Breast epithelium (tissue), 4 donors: ENCODE measurements around the gene ERP29. TPM values are rescaled to one million over a fixed set of nuclear protein-coding genes. Genes with fewer than 3 reads are reported as not detected.
"Not testable (repeated sequence)": the region's sequence is repeated elsewhere in the genome, so short reads cannot be mapped to it uniquely, and the experiment has no call there.

Experiments
- DNase-seq, 2 donors: peaks; one replicate each; pipeline ENCODE4 v3.0.0-alpha.2; 2019; ENCODE audit warnings: low spot score in 2 of 2
- H3K27ac ChIP-seq, 2 donors: fragments of 200-600 bp; sonication (generic) in 1 of 2; one replicate each; pipeline ENCODE4 v1.5.1; 2016 to 2019; ENCODE audit warnings: mild to moderate bottlenecking in 1 of 2
- H3K27me3 ChIP-seq, 2 donors: fragments of 200-600 bp; sonication (generic) in 1 of 2; one replicate each; pipeline versions ENCODE4 v1.5.1 to v1.6.0; 2017 to 2019; ENCODE audit warnings: control low read depth in 1 of 2, mild to moderate bottlenecking in 1 of 2
- H3K36me3 ChIP-seq: fragments of 200-600 bp; one replicate; pipeline ENCODE4 v1.5.1; 2019
- H3K4me1 ChIP-seq, 2 donors: fragments of 200-600 bp; sonication (generic); one replicate each; pipeline ENCODE4 v1.5.1; 2016 to 2019; ENCODE audit warnings: control low read depth in 1 of 2
- H3K4me3 ChIP-seq, 3 donors: fragments of 200-600 bp; sonication (generic); 1 replicate in 2 of 3; 2 replicates in 1 of 3; pipeline ENCODE4 v1.5.1; 2016 to 2019; ENCODE audit warnings: mild to moderate bottlenecking in 3 of 3, moderate library complexity in 2 of 3
- H3K9me3 ChIP-seq, 2 donors: fragments of 200-600 bp; sonication (generic) in 1 of 2; one replicate each; pipeline ENCODE4 v1.5.1; 2016 to 2019; ENCODE audit warnings: control low read depth in 1 of 2
- CTCF ChIP-seq, 3 donors: fragments of 450-650 bp; IDR thresholded peaks; one replicate each; pipeline ENCODE4 v1.5.1; 2016 to 2017; ENCODE audit warnings: antibody characterized with exemption in 3 of 3, mild to moderate bottlenecking in 3 of 3, moderate library complexity in 3 of 3
- POLR2A ChIP-seq: fragments of 450-650 bp; IDR thresholded peaks from one replicate; pipeline ENCODE4 v1.6.1; 2016; ENCODE audit warnings: antibody characterized with exemption, mild to moderate bottlenecking, moderate library complexity
- POLR2AphosphoS5 ChIP-seq, 3 donors: sonication (generic); formaldehyde crosslinking; IDR thresholded peaks; one replicate each; pipeline ENCODE4 v1.6.1; 2017; ENCODE audit warnings: antibody characterized with exemption in 3 of 3
- intact Hi-C: fragments of 100-400 bp; cut with DNase I; formaldehyde crosslinking; loops from one replicate; pipeline ENCODE4 v1.15.1; 2023; ENCODE audit warnings: low total_unique reads
- total RNA-seq, 3 donors: library from RNA; depleted of rRNA; stranded (reverse); fragments of >200 nt; gene quantifications; one replicate each; pipeline ENCODE4 v1.1.0, GENCODE V29; 2016

The ERP29 gene
- total RNA-seq, 3 donors from 2014 or later: 40.3 to 52.8 (median 41.0) TPM

GRCh38 chr12:112025808-112026375, 12.7 kb downstream of the ERP29 start:
- no peaks in the 10 kb centered on the region for H3K27me3 ChIP-seq
- intact Hi-C loops: no loop called here
- no peaks in the 10 kb centered on the region for H3K9me3 ChIP-seq
- DNase-seq: no peak
- no peaks in the 10 kb centered on the region for H3K4me1 ChIP-seq
- no peak overlapping the region for H3K4me3 ChIP-seq
- peak overlapping the region in 1 of 2 donors; percentile 48 for H3K27ac ChIP-seq
- TF ChIP-seq CTCF (IDR thresholded peaks at IDR 0.05): no peak
- no peak for TF ChIP-seq POLR2A
- TF ChIP-seq POLR2AphosphoS5 (IDR thresholded peaks at IDR 0.05): no peak
- peaks cover 7% of the 10 kb centered on the region for H3K36me3 ChIP-seq

DNA sequence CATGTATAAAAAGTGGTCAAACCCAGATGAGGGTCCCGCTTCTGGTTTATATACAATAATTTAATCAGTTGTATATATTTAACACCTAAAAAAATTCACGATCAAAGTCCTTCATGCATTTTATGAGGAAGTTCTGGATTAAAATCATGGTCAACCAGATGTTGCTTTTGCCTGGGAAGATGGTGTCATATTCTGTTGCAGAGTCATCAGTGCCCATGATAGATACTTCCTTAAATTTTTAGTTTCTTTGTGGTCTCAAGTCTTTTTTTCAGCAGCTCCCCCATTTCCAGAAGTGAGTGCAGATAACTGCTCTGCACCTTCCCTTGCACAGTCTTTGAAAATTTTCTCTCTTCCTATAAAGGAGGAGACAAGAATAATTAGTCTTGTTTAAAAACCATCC, 16.1 kb downstream of the ERP29 start:
- DNase-seq: no peak
- TF ChIP-seq CTCF (IDR thresholded peaks at IDR 0.05): no peak
- no peak for TF ChIP-seq POLR2A
- TF ChIP-seq POLR2AphosphoS5 (IDR thresholded peaks at IDR 0.05): no peak
- no peak overlapping the region for H3K4me3 ChIP-seq
- intact Hi-C loops: no loop called here
- H3K36me3 ChIP-seq: no peaks in the 10 kb centered on the region
- no peaks in the 10 kb centered on the region for H3K27me3 ChIP-seq
- H3K4me1 ChIP-seq: no peaks in the 10 kb centered on the region
- H3K27ac ChIP-seq: no peak overlapping the region
- H3K9me3 ChIP-seq: no peaks in the 10 kb centered on the region

DNA sequence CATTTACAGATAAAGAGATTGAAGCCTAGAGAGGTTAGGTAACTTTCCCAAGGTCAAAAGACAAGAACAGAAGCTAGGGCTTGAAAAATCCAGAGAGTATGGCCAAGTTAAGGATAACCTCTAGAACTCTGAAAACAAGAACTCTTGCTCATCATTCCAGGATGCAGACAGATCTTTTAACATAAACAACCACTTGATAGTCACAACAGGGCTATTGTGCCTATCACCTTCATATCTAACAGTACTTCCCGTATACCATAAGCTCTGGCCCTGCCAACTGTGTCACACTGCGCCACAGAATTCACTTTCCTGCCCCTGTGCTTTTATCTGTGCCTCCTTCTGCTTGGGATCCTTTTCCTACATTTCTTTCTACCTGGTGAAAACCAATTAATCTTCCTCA, 18.2 kb downstream of the ERP29 start:
- no peak overlapping the region for H3K27ac ChIP-seq

GRCh38 chr12:112032292-112032691, 19.1 kb downstream of the ERP29 start:
- Histone ChIP-seq H3K4me1 (no peaks in the 10 kb centered on the region), H3K27ac (no peak overlapping the region), H3K9me3 (no peaks in the 10 kb centered on the region), H3K36me3 (peaks cover 6% of the 10 kb centered on the region), H3K27me3 (no peaks in the 10 kb centered on the region), H3K4me3 (no peak overlapping the region)
- no peak for DNase-seq
- no peak for TF ChIP-seq POLR2A
- TF ChIP-seq CTCF (IDR thresholded peaks at IDR 0.05): no peak
- TF ChIP-seq POLR2AphosphoS5 (IDR thresholded peaks at IDR 0.05): no peak
- intact Hi-C loops: no loop called here

More for the DNA sequence above, 18.2 kb downstream of the ERP29 start:
- Histone ChIP-seq H3K27me3 (no peaks in the 10 kb centered on the region), H3K4me1 (no peaks in the 10 kb centered on the region), H3K4me3 (no peak overlapping the region), H3K9me3 (no peaks in the 10 kb centered on the region), H3K36me3 (peaks cover 6% of the 10 kb centered on the region)
- TF ChIP-seq POLR2A (no peak), CTCF (IDR thresholded peaks at IDR 0.05) (no peak)
- no peak for DNase-seq
- intact Hi-C loops: no loop called here

GRCh38 chr12:112035219-112035785, 22.1 kb downstream of the ERP29 start:
- Histone ChIP-seq H3K36me3 (peaks cover 6% of the 10 kb centered on the region), H3K4me1 (no peaks in the 10 kb centered on the region)
- intact Hi-C loops: no loop called here

GRCh38 chr12:112036614-112037013, 23.4 kb downstream of the ERP29 start:
- H3K9me3 ChIP-seq, H3K4me1 ChIP-seq, H3K4me3 ChIP-seq, H3K27me3 ChIP-seq, DNase-seq, H3K27ac ChIP-seq, intact Hi-C loops, H3K36me3 ChIP-seq: not testable (repeated sequence)

More at GRCh38 chr12:112035219-112035785, 22.1 kb downstream of the ERP29 start:
- H3K27ac ChIP-seq: no peak overlapping the region
- no peaks in the 10 kb centered on the region for H3K9me3 ChIP-seq
- no peaks in the 10 kb centered on the region for H3K27me3 ChIP-seq
- no peak for DNase-seq
- TF ChIP-seq CTCF (IDR thresholded peaks at IDR 0.05) (no peak), POLR2AphosphoS5 (IDR thresholded peaks at IDR 0.05) (no peak), POLR2A (no peak)
- H3K4me3 ChIP-seq: no peak overlapping the region
